ENCODE measurements around the gene ZNF221. TPM values are rescaled to one million over a fixed set of nuclear protein-coding genes. Genes with fewer than 3 reads are reported as not detected.
A peak's percentile ranks its signal among the peaks of the same experiment; 100 is the strongest.
"Not testable (repeated sequence)": the region's sequence is repeated elsewhere in the genome, so short reads cannot be mapped to it uniquely, and the experiment has no call there.

Gene ZNF221
- total RNA-seq, 1 experiment from 2014 or later: 8.5 TPM

- no peak for DNase-seq
- Histone ChIP-seq H3K27me3 (no peaks in the 10 kb centered on the region), H3K9me3 (replicated peaks) (peaks cover 10% of the 10 kb centered on the region; the same call in 1 of the 2 replicates)
Measured at GRCh38 chr19:43936188-43936587, 14.8 kb upstream of the ZNF221 start.

GRCh38 chr19:43939557-43940260 is 11.3 kb upstream of the ZNF221 start:
- DNase-seq: no peak
- no peak overlapping the region for H3K4me3 ChIP-seq
- H3K27me3 ChIP-seq: no peaks in the 10 kb centered on the region
- 0 out of 2 replicates have a peak, but pooled peaks cover 4% of the 10 kb centered on the region for H3K4me1 ChIP-seq
- H3K27ac ChIP-seq: no peak overlapping the region
- H3K9me3 ChIP-seq (replicated peaks): peaks cover 10% of the 10 kb centered on the region; the same call in 1 of the 2 replicates
- no peaks in the 10 kb centered on the region for H3K36me3 ChIP-seq

More at GRCh38 chr19:43936188-43936587, 14.8 kb upstream of the ZNF221 start:
- H3K4me3 ChIP-seq: no peak overlapping the region
- peaks cover 18% of the 10 kb centered on the region for H3K36me3 ChIP-seq
- H3K4me1 ChIP-seq: peaks cover 9% of the 10 kb centered on the region
- H3K27ac ChIP-seq: no peak overlapping the region

GRCh38 chr19:43940719-43941118 is 10.3 kb upstream of the ZNF221 start:
- DNase-seq: no peak
- H3K27me3 ChIP-seq: no peaks in the 10 kb centered on the region
- H3K36me3 ChIP-seq: no peaks in the 10 kb centered on the region
- H3K9me3 ChIP-seq (replicated peaks): peaks cover 10% of the 10 kb centered on the region; the same call in 1 of the 2 replicates
- H3K27ac ChIP-seq: no peak overlapping the region
- 0 out of 2 replicates have a peak, but pooled peaks cover 2% of the 10 kb centered on the region for H3K4me1 ChIP-seq
- no peak overlapping the region for H3K4me3 ChIP-seq

GRCh38 chr19:43941209-43941608 is 9.8 kb upstream of the ZNF221 start:
- Histone ChIP-seq H3K9me3 (replicated peaks) (peaks cover 6% of the 10 kb centered on the region; the same call in 1 of the 2 replicates), H3K36me3 (no peaks in the 10 kb centered on the region), H3K27ac (no peak overlapping the region), H3K27me3 (no peaks in the 10 kb centered on the region), H3K4me3 (no peak overlapping the region), H3K4me1 (no peaks in the 10 kb centered on the region)
- no peak for DNase-seq

- peaks cover 15% of the 10 kb centered on the region for H3K9me3 ChIP-seq (replicated peaks)
- DNase-seq, H3K27ac ChIP-seq, H3K4me1 ChIP-seq, H3K4me3 ChIP-seq, H3K36me3 ChIP-seq, H3K27me3 ChIP-seq: not testable (repeated sequence)
Measured at GRCh38 chr19:43947412-43947811, 3.6 kb upstream of the ZNF221 start.

- not testable (repeated sequence) for DNase-seq
Measured at GRCh38 chr19:43949803-43950202, 1.2 kb upstream of the ZNF221 start.

GRCh38 chr19:43956827-43957226 is 5.8 kb downstream of the ZNF221 start:
- no peaks in the 10 kb centered on the region for H3K36me3 ChIP-seq
- peaks cover 9% of the 10 kb centered on the region; the same call in 1 of the 2 replicates for H3K9me3 ChIP-seq (replicated peaks)
- no peak for DNase-seq
- no peak overlapping the region for H3K27ac ChIP-seq
- no peak overlapping the region for H3K4me3 ChIP-seq
- H3K27me3 ChIP-seq: no peaks in the 10 kb centered on the region
- no peaks in the 10 kb centered on the region for H3K4me1 ChIP-seq

More at GRCh38 chr19:43949803-43950202, 1.2 kb upstream of the ZNF221 start:
- H3K4me3 ChIP-seq, H3K4me1 ChIP-seq, H3K27ac ChIP-seq, H3K27me3 ChIP-seq, H3K36me3 ChIP-seq: not testable (repeated sequence)
- H3K9me3 ChIP-seq (replicated peaks): peaks cover 15% of the 10 kb centered on the region

GRCh38 chr19:43957891-43958290 is 6.9 kb downstream of the ZNF221 start:
- H3K27ac ChIP-seq: no peak overlapping the region
- DNase-seq: no peak
- no peak overlapping the region for H3K4me3 ChIP-seq
- H3K36me3 ChIP-seq: peaks cover 3% of the 10 kb centered on the region
- H3K27me3 ChIP-seq: no peaks in the 10 kb centered on the region
- no peaks in the 10 kb centered on the region for H3K4me1 ChIP-seq
- H3K9me3 ChIP-seq (replicated peaks): peaks cover 15% of the 10 kb centered on the region

- Histone ChIP-seq H3K4me1 (no peaks in the 10 kb centered on the region), H3K4me3 (no peak overlapping the region), H3K27me3 (no peaks in the 10 kb centered on the region), H3K36me3 (peaks cover 24% of the 10 kb centered on the region), H3K9me3 (replicated peaks) (peaks cover 15% of the 10 kb centered on the region), H3K27ac (no peak overlapping the region)
- no peak for DNase-seq
Measured at GRCh38 chr19:43960411-43960810, 9.4 kb downstream of the ZNF221 start.

GRCh38 chr19:43966079-43966694 is 15.2 kb downstream of the ZNF221 start:
- DNase-seq: no peak
- Histone ChIP-seq H3K9me3 (replicated peaks) (peaks cover 38% of the 10 kb centered on the region), H3K4me1 (0 out of 2 replicates have a peak, but pooled peaks cover 2% of the 10 kb centered on the region), H3K36me3 (peaks cover 78% of the 10 kb centered on the region), H3K27ac (no peak overlapping the region), H3K4me3 (no peak overlapping the region), H3K27me3 (no peaks in the 10 kb centered on the region)

- H3K9me3 ChIP-seq (replicated peaks): no peaks in the 10 kb centered on the region; the same call in 1 of the 2 replicates
- no peaks in the 10 kb centered on the region for H3K36me3 ChIP-seq
- no peak overlapping the region for H3K27ac ChIP-seq
- no peaks in the 10 kb centered on the region for H3K4me1 ChIP-seq
- no peak overlapping the region for H3K4me3 ChIP-seq
- no peak for DNase-seq
- no peaks in the 10 kb centered on the region for H3K27me3 ChIP-seq
Measured at GRCh38 chr19:43976732-43977131, 25.7 kb downstream of the ZNF221 start.

GRCh38 chr19:43983544-43983911 is 32.5 kb downstream of the ZNF221 start:
- H3K36me3 ChIP-seq: no peaks in the 10 kb centered on the region
- H3K27me3 ChIP-seq: no peaks in the 10 kb centered on the region
- DNase-seq: no peak
- H3K9me3 ChIP-seq (replicated peaks): no peaks in the 10 kb centered on the region
- H3K4me1 ChIP-seq: 0 out of 2 replicates have a peak, but pooled peaks cover 2% of the 10 kb centered on the region
- no peak overlapping the region for H3K27ac ChIP-seq
- H3K4me3 ChIP-seq: peak overlapping the region; percentile 77

GRCh38 chr19:43983912-43984686 is 33.1 kb downstream of the ZNF221 start, which contains the start of gene ZNF155:
Gene ZNF155, plus strand, starts transcription at chr19:43984188. Its CDS starts 4,356 bp downstream, at chr19:43988544.
- no peaks in the 10 kb centered on the region for H3K27me3 ChIP-seq
- peak; percentile 96 to 98 for DNase-seq
- H3K4me1 ChIP-seq: 0 out of 2 replicates have a peak, but pooled peaks cover 2% of the 10 kb centered on the region
- peak within 1 kb of the TSS; percentile 25; the same call in 1 of the 2 replicates for H3K27ac ChIP-seq
- H3K9me3 ChIP-seq (replicated peaks): no peaks in the 10 kb centered on the region
- peak within 1 kb of the TSS; percentile 77 for H3K4me3 ChIP-seq
- no peaks in the 10 kb centered on the region; the same call in 1 of the 2 replicates for H3K36me3 ChIP-seq

- H3K27me3 ChIP-seq: no peaks in the 10 kb centered on the region
- H3K9me3 ChIP-seq (replicated peaks): no peaks in the 10 kb centered on the region
- DNase-seq: peak in 1 of 2 experiments; percentile 28
- H3K36me3 ChIP-seq: no peaks in the 10 kb centered on the region; the same call in 1 of the 2 replicates
- H3K4me1 ChIP-seq: 0 out of 2 replicates have a peak, but pooled peaks cover 2% of the 10 kb centered on the region
- peak overlapping the region; percentile 77 for H3K4me3 ChIP-seq
- peak overlapping the region; percentile 25; the same call in 1 of the 2 replicates for H3K27ac ChIP-seq
Measured at GRCh38 chr19:43984687-43985000, 33.6 kb downstream of the ZNF221 start.
